Activated CD4-positive, CD25-positive, alpha-beta regulatory T cell treated with anti-CD3 and anti-CD28 coated beads, Interleukin-2, amount 50 U/mL, for 16 hours (primary cell): ENCODE measurements around the gene SCRG1.

Source experiments
- DNase-seq: peaks from one replicate; pipeline ENCODE4 v3.0.0-alpha.2; 2020; ENCODE audit warnings: low read depth, low spot score

Gene SCRG1

DNA sequence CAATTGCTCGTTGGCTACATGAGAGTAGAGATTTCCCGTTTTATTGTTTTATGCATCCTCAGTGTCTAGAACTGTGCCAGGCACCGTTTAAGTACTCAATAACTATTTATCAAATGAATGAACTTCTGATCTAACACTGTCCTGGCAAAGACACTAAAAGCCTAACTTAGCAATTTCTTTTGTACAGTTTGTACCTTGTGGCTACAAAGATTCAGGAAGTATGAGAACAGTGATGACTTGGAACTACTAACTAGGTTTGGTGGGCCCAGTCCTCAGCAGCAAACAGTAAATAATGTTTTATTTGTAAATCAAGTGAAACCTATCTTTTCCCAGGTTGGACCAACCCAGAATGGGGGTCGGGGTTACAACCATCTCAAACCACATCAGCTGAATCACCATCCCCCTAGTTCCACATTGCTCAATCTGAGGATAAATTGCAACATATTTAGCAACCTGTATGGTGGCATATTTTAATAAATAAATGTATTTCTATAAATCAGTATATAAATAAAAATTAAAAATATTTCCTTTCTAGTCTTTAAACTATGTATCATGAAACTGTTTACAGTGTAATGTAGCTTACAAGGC is 12.3 kb upstream of the SCRG1 start:
- DNase-seq: no peak

DNA sequence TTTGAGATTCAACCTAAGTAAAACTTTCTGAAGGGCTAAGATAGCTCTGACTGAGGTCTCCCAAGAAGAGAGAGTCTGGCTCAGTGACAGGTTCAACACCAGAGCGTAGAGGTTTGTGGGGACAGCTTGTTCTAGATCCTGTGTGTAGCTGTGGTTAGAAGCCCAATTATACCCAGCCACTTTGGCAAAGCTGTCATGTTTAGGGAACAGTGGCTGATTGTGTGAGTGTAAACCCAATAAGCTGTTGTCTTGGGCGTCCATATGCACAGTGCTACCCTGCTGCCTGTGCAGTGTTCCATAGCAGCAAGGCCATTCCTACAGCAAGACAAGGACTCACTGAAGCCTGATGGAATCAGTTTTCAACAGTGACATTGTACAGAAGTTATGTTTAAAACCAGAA is 11.2 kb upstream of the SCRG1 start:
- no peak for DNase-seq

DNA sequence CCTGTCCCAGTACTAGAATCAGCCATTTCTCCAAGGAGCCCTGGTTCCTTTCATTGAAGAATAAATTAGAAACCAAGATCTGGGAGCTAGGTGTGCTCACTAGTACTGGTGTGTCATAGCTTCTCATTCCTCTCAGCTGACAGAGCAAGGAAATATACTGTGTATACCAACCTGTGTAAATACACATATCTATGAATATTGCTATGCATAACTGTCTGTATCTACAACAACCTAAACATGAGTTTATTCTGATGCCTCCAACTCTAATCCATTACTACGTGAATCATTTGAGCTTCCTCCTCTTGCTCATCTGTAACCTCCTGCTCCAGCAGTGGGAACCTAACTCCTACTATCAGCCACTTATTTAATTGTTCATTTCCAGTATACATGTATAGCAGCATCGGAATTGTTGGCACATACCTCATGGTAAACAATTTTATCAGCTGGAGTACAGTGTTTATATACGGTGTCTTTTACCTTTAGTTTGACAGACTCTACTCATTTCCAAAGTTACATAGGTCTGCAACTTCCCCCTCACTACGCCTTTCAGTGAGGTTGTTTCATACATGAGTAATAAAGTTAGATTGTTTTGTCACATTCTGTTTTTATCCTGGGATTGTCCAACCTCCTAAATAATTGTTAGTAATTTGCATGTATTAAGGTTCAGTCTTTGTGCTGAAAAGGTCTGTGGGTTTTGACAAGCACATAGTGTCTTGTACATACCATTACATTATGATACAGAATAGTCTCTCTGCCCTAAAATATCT is 7.1 kb upstream of the SCRG1 start:
- DNase-seq: no peak

DNA sequence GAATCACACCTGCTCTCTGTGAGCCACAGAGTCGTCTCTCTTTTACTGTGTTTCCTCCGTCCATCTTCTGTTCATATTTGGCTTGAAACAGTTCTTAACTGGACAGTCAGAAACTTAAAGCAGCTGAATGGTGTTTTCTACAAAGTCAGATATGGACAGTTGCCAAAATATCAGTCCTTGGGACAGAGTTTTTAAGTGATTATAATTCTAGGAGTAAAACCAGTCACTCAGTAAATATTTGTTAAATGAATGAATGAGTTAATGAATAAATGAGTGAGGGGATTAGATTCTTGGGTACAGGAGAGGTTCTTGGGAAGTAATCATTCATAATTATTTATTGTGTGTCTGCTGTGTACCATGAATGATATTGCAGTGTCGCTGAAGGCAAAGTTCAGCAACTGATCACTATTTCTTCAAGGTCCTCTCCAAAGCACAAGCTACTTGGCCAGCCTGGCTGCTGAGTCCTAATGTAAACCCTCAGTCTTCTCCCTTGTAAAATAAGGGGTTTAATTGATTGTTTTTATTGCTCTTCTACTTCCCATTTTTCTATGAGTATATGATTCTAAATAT is 5.5 kb upstream of the SCRG1 start:
- no peak for DNase-seq

DNA sequence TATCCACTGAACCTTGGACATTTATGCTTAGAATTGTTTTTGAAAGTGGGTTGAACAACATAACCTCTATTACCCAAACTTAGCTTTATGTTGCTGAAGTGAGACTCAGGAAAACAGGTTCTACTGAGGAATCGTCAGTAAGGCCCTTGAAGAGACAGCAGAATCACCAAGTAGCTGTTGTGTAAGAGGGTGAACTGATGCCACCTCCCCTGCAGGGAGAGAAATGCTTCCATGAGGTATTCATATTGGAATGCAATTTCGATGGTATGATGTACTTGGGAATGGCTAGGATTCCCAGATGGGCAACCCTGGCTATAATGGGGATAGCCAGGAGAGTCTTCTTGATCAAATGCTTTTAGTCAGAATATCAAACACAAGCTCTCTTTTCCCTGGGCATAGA is 4.1 kb upstream of the SCRG1 start:
- DNase-seq: no peak

DNA sequence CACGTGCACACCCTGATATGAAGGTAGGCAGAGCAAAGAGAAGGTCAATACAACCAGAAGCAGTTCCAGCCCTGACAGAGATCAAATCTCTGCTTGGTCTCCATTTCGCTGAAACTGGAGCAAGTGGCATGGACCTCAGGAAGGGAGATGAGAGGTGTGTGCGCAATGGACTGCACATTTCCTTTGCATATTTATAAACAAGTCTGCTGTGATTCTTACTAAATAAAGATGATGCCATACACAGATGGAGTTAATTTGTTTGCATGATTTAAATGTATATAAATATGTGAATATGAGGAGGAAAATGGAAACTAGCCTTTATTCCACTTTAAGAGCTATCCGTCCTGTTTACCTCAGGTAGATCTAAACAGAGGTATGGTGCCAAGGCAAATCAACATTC is 2.1 kb upstream of the SCRG1 start:
- no peak for DNase-seq

DNA sequence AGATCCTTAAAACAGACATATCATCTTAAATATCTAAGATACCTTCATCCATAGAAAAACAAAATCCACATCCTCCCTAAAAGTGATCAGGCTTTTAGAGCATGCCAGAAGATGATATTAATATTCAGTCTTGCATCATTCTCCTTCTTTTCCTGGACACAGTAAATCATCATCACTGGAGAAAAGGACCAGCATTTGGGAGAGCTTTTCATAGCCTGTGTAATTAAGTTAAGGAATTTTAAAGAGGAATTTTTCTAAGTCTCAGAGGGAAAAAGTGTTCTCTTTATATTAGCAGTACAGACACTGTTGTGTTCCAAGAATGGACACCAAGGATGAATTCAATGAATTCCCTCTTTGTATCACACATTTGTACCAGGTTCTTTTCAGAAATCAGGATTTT is 696 bp downstream of the SCRG1 start:
- DNase-seq: no peak

DNA sequence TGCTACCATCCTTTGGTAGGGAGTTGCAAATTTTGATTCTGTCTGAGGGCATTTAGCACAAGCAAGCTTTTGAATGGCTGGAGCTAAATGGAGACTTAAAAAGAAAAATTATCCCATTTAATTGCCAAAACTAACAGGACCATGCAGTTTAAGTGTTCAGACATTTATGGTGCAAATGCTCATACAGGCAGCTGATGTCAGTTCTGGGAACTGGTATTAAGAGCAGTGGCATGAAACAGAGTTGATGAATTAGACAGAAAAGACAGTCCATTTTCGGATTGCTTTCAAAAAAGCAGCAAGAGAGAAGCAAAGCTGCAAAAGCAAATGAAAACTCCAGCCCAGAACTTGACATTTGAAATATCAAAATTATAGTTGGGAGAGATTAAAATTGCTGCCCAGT is 1.3 kb downstream of the SCRG1 start:
- DNase-seq: no peak

DNA sequence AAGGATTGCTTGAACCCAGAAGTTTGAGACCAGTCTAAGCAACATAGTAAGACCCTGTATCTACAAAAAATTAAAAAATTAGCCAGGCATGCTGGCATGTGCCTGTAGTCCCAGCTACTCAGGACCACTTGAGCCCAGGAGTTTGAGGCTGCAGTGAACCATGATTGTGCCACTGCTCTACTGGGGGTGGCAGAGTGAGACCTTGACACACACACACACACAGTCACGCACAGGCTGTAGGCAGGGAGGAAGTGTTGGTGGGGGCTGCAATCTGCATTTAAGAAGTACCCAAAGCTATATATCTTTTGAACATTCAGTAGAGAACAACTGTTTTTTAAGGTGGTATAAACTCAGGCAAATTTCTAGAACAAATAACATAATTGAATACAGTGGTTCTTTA is 7.2 kb downstream of the SCRG1 start:
- no peak for DNase-seq

DNA sequence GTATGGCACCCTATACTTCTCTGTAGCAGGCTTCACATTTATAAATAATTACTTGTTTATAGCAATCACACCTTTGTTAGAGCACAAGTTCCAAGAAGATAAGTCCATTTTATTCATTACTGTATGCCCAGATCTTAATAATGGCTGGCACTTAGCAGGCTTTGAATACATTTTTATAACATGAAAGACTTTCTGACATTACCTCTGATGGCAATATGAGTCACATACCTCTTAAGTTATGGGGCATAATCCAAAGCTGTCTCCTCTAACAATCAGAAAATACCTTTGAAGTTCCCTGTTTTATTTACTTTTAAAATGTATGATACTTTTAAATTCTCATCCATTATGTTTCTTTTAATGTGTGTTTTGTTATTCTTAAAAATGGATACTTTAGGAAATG is 12.2 kb downstream of the SCRG1 start:
- DNase-seq: no peak

DNA sequence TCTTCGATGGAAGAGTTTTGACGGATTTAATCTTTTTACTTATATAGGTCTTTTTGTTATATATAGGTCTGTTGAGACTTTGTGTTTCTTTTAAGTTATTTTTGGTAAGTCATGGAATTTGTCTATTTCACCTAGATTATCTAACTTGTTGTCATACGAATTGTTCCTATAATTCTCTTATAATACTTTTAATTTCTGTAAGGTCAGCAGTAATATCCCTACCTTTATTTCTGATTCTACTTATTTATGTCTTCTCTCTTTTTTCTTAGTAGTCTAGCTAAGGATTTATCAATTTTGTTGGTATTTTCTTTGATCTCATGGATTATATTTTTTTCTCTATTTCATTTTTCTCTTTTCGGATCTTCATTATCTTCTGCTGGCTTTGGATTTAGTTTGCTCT is 16.6 kb downstream of the SCRG1 start:
- DNase-seq: no peak

DNA sequence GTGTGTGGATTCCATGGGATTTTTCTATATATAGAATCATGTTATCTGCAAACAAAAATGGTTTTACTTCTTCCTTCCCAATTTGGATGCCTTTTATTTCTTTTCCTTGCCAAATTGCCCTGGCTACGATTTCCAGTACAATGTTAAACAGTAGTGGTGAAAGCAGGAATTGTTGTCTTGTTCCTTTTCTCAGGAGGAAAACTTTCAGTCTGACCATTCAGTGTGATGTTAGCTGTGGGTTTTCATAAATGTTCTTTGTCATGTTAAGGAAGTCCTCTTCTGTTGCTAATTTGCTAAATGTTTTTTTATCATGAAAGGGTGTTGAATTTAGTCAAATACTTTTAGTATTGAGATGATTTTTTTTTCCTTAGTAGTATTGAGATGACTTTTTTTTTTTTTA is 17.3 kb downstream of the SCRG1 start:
- DNase-seq: no peak

DNA sequence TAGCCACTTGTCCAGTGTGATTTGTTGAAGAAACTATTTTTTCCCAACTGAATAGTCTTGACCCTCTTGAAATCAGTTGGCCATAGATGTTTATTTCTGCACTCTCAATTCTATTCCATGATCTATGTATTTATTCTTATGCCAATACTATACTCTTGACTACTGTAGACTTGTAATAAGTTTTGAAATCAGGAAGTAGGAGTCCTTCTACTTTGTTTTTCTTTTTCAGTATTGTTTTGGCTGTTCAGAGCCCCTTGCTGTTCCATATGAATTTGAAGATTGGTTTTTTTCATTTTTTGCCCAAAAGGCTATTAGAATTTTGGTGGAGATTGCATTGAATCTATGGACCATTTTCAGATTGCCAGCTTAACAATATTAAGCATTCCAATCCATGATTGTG is 17.9 kb downstream of the SCRG1 start:
- DNase-seq: no peak

DNA sequence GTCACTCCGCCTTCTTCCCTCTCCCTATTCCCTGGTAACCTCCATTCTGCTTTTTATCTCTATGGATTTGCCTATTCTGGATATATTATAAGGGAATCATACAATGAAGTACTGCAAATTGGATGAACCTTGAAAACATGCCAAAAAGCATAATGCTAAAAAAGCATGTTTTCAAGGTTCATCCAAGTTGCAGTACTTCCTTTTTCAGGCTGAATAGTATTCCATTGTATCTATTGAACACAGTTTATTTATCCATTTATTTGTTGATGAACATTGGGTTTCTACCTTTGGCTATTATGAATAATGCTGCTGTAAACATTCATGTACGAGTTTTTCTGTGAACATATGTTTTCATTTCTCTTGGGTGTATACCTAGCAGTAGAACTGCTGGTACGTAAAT is 19.0 kb downstream of the SCRG1 start:
- no peak for DNase-seq

DNA sequence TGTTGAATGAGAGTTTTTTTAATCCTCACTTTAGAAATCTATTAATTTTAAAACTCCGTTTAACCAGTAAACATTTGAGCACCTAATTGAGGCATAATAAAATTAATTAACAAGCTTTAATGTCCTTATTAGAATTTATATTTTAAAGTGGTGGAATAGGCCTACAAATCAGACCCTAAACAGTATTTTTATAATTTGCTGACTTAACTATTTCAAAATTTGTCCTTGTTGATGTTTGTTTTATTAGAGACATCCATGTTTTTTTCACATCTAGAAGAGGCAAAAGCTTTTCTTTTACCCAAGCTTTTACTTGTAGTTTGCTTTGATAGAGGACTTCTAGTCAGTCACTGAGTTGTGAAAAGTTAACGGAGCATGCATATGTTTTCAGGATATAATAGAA is 24.3 kb downstream of the SCRG1 start:
- no peak for DNase-seq

DNA sequence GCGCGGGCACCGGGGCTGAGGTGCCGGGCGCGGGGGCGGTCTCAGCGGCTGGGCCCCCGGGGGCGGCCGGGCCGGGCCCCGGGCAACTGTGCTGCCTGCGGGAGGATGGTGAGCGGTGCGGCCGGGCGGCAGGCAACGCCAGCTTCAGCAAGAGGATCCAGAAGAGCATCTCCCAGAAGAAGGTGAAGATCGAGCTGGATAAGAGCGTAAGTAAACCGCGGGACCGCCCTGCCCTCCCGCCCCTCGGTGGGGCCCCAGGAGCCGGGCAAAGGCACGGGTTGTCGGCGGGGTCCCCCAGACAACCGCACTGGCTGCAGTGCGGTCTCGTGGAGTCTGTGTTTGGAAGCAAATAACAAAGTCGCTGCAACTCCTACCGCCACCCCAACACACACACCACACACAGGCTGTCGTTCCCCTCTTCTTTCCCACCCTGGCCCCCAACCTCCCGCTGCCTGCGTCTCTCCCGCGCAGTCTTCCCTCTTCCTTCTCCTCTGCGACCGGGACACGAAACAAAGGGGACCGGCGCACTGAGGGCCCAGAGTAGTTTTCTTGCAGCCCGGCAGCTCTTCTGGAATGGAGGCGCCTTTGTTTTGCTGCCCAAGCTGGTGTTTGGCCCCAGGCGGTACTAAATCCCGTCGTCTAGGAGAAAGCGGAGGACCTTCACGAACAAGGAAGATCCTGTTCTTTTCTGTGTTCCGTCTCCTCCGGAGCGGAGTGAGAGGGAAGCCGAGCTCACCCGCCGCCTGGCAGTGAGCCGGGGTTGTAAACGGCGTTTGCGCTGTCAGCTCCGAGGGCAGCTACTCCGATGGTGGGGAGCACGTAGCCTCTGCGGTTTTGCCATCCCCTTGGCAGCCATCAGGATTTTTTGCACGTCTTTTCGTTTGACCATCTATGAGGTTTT is 27.4 kb downstream of the SCRG1 start:
- no peak for DNase-seq

DNA sequence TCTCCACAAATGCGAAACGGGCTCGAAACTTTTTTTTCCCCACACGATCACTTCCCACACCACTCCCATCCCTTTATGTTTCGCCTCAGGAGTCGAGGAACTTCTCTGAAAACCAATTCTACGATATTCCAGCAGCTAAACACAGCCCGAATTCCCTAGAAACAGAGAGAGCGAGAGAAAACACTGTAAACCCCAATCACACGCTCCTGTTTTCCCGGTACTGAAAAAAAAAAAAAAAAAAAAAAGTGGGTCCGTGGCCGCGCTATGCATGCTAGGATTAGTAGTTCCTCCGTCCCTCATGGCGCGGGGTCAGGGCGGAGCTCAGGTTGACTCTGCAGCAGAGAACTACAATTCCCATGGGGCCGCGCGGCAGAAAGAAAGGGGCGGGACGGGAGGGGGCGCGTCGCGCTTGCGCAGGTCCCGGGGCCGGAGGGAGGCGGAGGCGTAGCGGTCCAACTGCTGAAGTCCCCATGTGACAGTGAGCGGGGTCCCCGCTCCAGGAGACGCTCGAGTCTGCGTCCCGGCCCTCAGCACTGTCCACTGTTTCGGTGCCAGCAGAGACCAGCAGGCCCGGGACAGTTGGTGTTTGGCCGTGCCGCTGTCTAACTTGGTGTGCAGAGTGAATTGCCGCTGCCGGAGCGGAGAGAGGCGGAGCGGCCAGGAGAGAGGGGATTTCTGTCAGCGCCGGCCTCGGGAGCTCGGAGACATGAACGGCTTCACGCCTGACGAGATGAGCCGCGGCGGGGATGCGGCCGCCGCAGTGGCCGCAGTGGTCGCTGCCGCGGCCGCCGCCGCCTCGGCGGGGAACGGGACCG is 28.2 kb downstream of the SCRG1 start, which contains the start of gene SAP30:
TSS of gene SAP30 (plus strand) at position 478 of the 815 bp plus-strand sequence. CDS start at position 707, 229 bp downstream.
- peak; percentile 96 for DNase-seq

DNA sequence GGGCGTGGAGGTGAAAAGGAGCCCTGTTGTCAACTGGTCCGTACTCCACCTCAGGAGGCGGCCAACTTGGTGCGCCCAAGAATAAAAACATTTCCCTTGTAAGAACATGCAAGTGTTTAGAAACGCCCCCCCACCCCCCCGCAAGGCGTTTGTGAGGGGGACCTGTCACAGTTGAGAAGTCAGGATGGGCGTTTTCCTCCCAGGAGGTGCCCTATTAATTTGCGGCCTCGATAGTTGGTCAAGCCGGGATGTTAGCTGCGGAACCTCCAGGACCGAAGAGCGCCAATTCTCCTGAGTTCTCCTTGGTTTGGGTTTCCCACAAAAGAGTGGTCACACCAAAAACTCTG is 28.8 kb downstream of the SCRG1 start:
- DNase-seq: peak; percentile 41

DNA sequence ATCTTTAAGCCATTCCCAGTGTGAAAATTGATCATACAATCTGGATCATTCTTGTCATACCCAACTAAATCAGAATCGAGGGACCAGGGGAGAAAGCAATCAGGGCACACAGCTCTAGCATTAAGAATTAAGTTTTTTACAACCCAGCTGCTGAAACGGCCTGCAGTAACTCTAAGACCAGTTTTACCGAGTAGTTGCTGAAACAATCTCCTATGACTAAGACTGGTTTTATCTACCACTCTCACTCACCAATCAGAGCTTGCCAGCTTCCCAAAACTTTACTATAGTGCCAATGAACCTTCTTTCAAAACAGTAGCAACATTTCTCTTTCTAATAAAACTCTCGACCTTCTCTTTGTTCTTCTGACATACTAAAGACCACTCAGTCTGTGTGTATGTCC is 31.0 kb downstream of the SCRG1 start:
- no peak for DNase-seq

DNA sequence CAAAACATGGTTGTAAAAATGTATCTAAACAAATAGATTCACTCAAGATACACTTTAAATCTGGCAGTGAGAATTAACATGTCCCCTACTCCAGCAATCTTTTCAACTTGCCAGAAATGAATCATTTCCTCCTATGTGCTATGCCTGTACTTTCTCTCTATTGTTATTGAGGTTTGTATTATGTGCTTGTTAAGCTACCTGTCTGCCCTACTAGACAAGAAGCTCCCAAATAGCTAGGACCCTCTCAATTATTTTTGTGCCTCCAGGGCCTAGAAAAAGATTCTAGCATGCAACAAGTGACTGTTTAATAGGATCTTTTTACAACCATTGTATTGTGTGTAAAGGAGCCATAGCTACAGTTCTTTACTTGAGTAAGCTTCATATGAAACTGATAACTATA is 31.6 kb downstream of the SCRG1 start:
- no peak for DNase-seq

DNA sequence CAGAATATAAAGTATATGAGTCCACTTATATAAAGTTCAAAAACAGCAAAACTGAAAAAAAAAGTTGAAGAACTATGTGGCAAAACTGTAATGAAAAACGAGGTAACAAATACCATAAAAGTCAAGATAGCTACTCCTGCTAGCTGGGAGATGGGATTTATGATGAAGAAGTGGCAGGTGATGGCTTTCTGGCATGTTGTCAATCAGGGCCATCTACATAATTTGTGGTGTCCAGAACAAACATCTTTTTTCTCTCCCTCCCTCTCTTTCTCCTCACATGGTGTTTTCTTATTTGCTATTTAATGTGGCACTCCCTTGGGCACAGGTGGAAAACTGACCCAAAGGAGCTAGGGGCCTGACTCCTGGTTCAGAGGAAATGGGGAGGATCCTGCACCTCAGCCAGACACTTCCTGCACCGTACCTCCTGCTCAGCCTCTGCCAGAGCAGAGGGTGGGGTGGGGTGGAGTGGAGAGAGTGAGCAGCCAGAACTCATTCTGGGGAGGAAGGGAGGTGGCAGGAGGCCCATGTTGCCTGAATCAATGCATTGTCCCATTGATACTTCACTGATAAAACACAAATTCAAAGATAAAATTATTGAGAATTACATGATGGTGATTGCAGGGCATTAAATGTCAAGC is 33.4 kb downstream of the SCRG1 start:
- DNase-seq: no peak
